ENCODE results near the gene OR2T5.
"Not testable (repeated sequence)": the region's sequence is repeated elsewhere in the genome, so short reads cannot be mapped to it uniquely, and the experiment has no call there.

- not testable (repeated sequence) for TF ChIP-seq CTCF (IDR thresholded peaks at IDR 0.05); ZFX (IDR thresholded peaks at IDR 0.05; ENCODE audit: borderline replicate concordance)
These were observed 34.8 kb upstream of the OR2T5 start for GRCh38 chr1:248453619-248454018.
